ENCODE measurements around the gene HOXB2. TPM values are rescaled to one million over a fixed set of nuclear protein-coding genes. Genes with fewer than 3 reads are reported as not detected.

HOXB2 gene
- total RNA-seq, 1 donor from 2014 or later, result 15.2 TPM

GRCh38 chr17:48588528-48588927, 43.6 kb upstream of the HOXB2 start:
- TF ChIP-seq CTCF (IDR thresholded peaks at IDR 0.05; ENCODE audit: unreplicated experiment), result no peak
- Mint-ChIP-seq H3K36me3 (ENCODE audit: insufficient read depth) (peaks cover 1% of the 10 kb centered on the region), H3K27me3 (peaks cover 100% of the 10 kb centered on the region), H3K4me3 (ENCODE audit: low read depth) (peak overlapping the region; percentile 61), H3K9me3 (ENCODE audit: low read depth) (no peaks in the 10 kb centered on the region), H3K27ac (peak overlapping the region; percentile 69), H3K4me1 (ENCODE audit: low read depth) (peaks cover 4% of the 10 kb centered on the region)
- DNase-seq (ENCODE audit: low spot score, unreplicated experiment), result no peak

DNA sequence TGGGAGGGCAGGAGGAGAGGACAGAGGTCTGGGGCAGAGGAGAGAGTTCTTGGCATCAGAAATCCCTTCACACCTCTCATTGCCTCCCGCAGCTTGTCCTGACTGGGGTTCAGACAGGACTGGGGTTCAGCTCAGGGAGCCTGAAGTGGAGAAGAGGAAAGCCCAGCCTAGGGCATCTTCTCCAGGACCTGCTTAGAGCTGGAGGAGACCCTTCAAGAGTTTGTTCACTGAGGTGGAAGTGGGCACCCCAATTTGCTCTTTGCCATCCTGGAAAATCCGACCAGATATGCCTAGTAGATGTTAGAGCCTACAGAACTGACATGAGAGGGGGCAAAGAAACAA, 43.1 kb upstream of the HOXB2 start:
- Mint-ChIP-seq H3K9me3 (ENCODE audit: low read depth) (no peaks in the 10 kb centered on the region), H3K27ac (no peak overlapping the region), H3K4me1 (ENCODE audit: low read depth) (peaks cover 4% of the 10 kb centered on the region), H3K27me3 (peaks cover 100% of the 10 kb centered on the region), H3K36me3 (ENCODE audit: insufficient read depth) (peaks cover 1% of the 10 kb centered on the region), H3K4me3 (ENCODE audit: low read depth) (peak overlapping the region; percentile 63)
- DNase-seq (ENCODE audit: low spot score, unreplicated experiment), result no peak
- TF ChIP-seq CTCF (IDR thresholded peaks at IDR 0.05; ENCODE audit: unreplicated experiment), result no peak

GRCh38 chr17:48587276-48588073, 42.6 kb upstream of the HOXB2 start:
- peaks cover 100% of the 10 kb centered on the region for H3K27me3 Mint-ChIP-seq
- peak overlapping the region; percentile 63 for H3K4me3 Mint-ChIP-seq (ENCODE audit: low read depth)
- no peak for TF ChIP-seq CTCF (IDR thresholded peaks at IDR 0.05; ENCODE audit: unreplicated experiment)
- DNase-seq (ENCODE audit: low spot score, unreplicated experiment), result no peak
- peaks cover 4% of the 10 kb centered on the region for H3K4me1 Mint-ChIP-seq (ENCODE audit: low read depth)
- H3K36me3 Mint-ChIP-seq (ENCODE audit: insufficient read depth), result peaks cover 1% of the 10 kb centered on the region
- no peak overlapping the region for H3K27ac Mint-ChIP-seq
- H3K9me3 Mint-ChIP-seq (ENCODE audit: low read depth), result no peaks in the 10 kb centered on the region

DNA sequence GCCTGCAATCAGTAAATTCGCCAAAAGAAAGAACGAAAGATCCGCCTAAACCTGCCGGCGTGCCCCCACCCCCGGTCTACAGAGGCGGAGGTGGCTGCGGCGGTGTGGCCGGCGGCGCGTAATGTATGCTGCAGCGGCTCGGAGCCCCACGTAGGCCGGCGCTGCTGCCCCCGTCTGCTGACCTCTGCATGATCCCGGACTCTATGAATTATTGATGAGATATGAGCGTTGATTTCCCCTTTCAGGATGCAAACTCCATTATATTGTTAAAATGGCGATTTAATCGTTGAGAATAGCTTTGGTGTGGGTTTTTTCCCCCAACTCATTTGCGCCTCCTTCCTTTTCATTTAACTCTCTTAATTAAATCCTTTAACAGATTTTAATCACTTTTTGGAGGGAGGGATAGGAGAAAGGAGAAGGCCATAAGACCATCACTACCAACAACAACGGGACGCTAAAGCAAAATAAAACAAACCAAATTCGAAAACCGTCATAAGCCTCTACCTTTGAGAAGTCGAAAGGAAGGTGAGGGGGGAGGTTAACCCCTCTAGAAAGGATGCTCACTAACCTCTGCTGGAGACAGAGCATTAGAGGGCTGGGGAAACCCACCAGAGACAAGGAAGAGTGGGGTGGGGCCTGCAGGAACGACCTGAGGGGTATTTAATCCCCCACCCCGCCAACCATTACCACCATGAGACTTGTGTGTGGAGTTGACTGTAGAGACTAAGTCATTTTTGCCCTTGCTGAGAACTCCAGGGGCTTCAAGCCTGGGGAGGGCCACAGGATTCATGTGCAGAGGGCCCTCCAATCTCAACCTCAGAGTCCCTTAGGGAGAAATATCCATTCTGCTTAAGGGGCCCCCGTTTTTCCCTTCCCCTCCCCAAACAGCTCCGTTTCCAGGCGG, 41.7 kb upstream of the HOXB2 start:
- peak overlapping the region; percentile 63 for H3K4me3 Mint-ChIP-seq (ENCODE audit: low read depth)
- no peak for TF ChIP-seq CTCF (IDR thresholded peaks at IDR 0.05; ENCODE audit: unreplicated experiment)
- no peak overlapping the region for H3K27ac Mint-ChIP-seq
- H3K4me1 Mint-ChIP-seq (ENCODE audit: low read depth), result peaks cover 4% of the 10 kb centered on the region
- H3K27me3 Mint-ChIP-seq, result peaks cover 100% of the 10 kb centered on the region
- peaks cover 1% of the 10 kb centered on the region for H3K36me3 Mint-ChIP-seq (ENCODE audit: insufficient read depth)
- no peak for DNase-seq (ENCODE audit: low spot score, unreplicated experiment)
- H3K9me3 Mint-ChIP-seq (ENCODE audit: low read depth), result no peaks in the 10 kb centered on the region

DNA sequence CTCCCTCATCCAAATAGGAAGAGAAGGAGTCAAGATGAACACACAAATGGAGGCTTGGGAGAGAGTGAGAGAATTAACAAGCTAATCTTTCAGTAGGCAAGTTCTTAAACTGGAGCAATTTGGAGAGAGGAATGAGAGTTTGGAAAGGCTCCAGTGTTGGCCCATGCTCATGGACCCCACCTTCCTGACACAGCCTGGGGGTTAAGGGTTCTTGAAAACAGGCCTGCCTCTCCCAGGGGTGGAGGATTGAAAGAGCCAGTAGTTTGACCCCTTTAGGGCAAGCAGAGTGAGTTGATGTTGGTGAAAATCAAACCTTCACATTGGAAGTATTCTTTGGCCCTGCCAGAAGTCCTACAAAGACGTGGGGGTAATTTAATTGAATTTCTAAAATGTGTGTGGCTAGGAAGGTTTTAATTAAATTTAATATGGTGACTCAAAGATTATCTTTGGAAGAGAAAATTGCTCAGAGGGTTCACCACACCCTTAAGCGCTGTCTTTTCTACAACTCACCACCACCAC, 39.4 kb upstream of the HOXB2 start:
- TF ChIP-seq CTCF (IDR thresholded peaks at IDR 0.05; ENCODE audit: unreplicated experiment), result no peak
- no peaks in the 10 kb centered on the region for H3K36me3 Mint-ChIP-seq (ENCODE audit: insufficient read depth)
- H3K27ac Mint-ChIP-seq, result no peak overlapping the region
- no peaks in the 10 kb centered on the region for H3K9me3 Mint-ChIP-seq (ENCODE audit: low read depth)
- peaks cover 100% of the 10 kb centered on the region for H3K27me3 Mint-ChIP-seq
- peaks cover 6% of the 10 kb centered on the region for H3K4me1 Mint-ChIP-seq (ENCODE audit: low read depth)
- DNase-seq (ENCODE audit: low spot score, unreplicated experiment), result no peak
- no peak overlapping the region for H3K4me3 Mint-ChIP-seq (ENCODE audit: low read depth)

All from progenitor cell of endocrine pancreas (in vitro differentiated cells).